HUES64 (cell line): Measurements from ENCODE around the gene ALOX12.
"Not testable (repeated sequence)": the region's sequence is repeated elsewhere in the genome, so short reads cannot be mapped to it uniquely, and the experiment has no call there.

Experiments
- H3K27ac ChIP-seq: 2 replicates; pipeline ENCODE4 v1.7.0; 2013; ENCODE audit warnings: low read depth, low read length, inconsistent platforms
- H3K27me3 ChIP-seq: 2 replicates; pipeline ENCODE4 v1.6.1; 2013; ENCODE audit warnings: mild to moderate bottlenecking, low read length; ENCODE audit not compliant: insufficient read depth
- H3K36me3 ChIP-seq: 2 replicates; pipeline ENCODE4 v1.6.1; 2013; ENCODE audit warnings: mild to moderate bottlenecking, low read length; ENCODE audit not compliant: insufficient read depth
- H3K4me1 ChIP-seq: 2 replicates; pipeline ENCODE4 v1.6.1; 2013; ENCODE audit warnings: mild to moderate bottlenecking, low read length, moderate library complexity; ENCODE audit not compliant: insufficient read depth
- H3K4me3 ChIP-seq: 2 replicates; pipeline ENCODE4 v1.5.1; 2013; ENCODE audit warnings: mild to moderate bottlenecking, low read length, moderate library complexity
- H3K9ac ChIP-seq: 2 replicates; pipeline ENCODE4 v1.6.1; 2013; ENCODE audit warnings: mild to moderate bottlenecking, low read depth, low read length
- H3K9me3 ChIP-seq: 2 replicates; pipeline ENCODE4 v1.6.1; 2013; ENCODE audit warnings: low read depth, low read length; ENCODE audit not compliant: insufficient read depth
- WGBS: fragments of 150-250, 120-280 bp; methylation state at CpG from one replicate; pipeline ENCODE4 v1.1.7; 2013; ENCODE audit warnings: missing lambda C conversion rate; 5-methylcytosine and 5-hydroxymethylcytosine counted together

The ALOX12 gene

GRCh38 chr17:7039832-7040231 lies 44.0 kb downstream of the ALOX12 start:
- Histone ChIP-seq H3K27ac (no peak overlapping the region), H3K27me3 (peaks cover 47% of the 10 kb centered on the region), H3K4me3 (no peak overlapping the region), H3K9me3 (no peaks in the 10 kb centered on the region), H3K9ac (no peak overlapping the region), H3K36me3 (no peaks in the 10 kb centered on the region), H3K4me1 (peaks cover 9% of the 10 kb centered on the region)
- WGBS: 89% methylated on average over 5 of the region's 5 CpGs

DNA sequence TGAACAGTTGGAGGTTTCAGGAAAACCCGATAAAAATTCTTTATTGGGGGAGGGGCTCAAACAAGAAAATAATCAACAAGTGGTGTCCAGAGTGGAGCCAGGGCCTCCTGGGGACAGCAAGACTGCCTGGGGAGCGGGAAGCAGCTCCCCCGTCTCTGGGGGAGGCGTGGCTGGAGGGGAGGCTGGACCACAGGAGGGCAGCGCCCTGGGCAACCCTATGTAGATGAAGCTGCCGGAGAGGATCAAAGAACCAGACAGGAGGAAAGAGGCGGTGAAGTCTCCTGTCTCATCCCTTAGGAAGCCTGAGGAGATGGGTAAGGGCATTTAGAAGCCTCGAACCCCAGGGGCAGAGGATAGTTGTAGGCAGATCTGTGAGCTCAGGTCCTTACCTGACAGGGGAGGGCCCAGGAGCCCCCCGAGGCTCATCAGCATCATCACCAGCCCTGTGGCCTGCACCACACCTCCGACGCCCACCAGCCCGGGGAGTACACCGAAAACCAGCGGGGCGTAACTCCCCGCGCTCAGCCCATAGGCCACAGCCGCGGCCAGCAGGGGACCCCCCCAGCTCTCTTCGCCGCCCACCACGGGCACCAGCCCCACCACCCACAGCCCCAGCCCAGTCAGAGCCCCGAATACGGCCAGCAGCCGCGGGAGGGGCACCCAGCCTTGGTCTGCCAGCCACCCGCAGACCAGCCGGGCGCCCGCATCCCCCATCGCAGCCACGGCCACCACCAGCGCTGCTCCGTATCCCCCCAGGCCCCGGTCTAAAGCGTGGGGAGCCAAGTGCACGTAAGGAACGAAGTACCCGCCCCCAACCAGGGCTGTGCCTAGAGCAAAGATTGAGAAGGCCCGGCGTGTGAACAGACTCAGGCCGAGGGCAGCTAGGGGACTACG lies 46.0 kb downstream of the ALOX12 start:
- no peaks in the 10 kb centered on the region for H3K36me3 ChIP-seq
- H3K9ac ChIP-seq: no peak overlapping the region
- H3K4me3 ChIP-seq: peak overlapping the region; percentile 52
- H3K9me3 ChIP-seq: no peaks in the 10 kb centered on the region
- peaks cover 59% of the 10 kb centered on the region for H3K27me3 ChIP-seq
- WGBS: 6% methylated on average over 43 of the region's 43 CpGs
- no peak overlapping the region for H3K27ac ChIP-seq
- H3K4me1 ChIP-seq: peaks cover 8% of the 10 kb centered on the region

- H3K36me3 ChIP-seq: no peaks in the 10 kb centered on the region
- peaks cover 8% of the 10 kb centered on the region; the same call in 1 of the 2 replicates for H3K4me1 ChIP-seq
- H3K27me3 ChIP-seq: peaks cover 62% of the 10 kb centered on the region
- H3K4me3 ChIP-seq: peak overlapping the region; percentile 52
- no peak overlapping the region for H3K27ac ChIP-seq
- WGBS: 3% methylated on average over 53 of the region's 53 CpGs
- H3K9ac ChIP-seq: no peak overlapping the region
- H3K9me3 ChIP-seq: no peaks in the 10 kb centered on the region
Measured at GRCh38 chr17:7042501-7043181, 46.8 kb downstream of the ALOX12 start.

DNA sequence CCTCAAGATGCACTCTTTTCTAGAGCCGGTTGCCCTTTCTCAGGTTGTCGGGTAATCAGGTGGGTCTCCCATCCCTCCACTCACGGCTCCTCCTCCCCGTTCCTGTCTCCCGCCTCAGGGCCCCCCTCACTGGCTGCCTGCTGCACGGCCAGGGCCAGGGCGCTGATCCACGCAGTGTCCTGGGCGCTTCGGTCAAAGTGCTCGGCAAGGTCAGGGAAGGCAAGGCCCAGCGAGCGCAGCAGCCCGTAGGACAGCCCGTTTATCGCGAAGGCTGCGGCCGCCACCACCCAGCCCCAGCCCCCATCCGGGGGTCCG lies 47.3 kb downstream of the ALOX12 start:
- WGBS: 3% methylated on average over 21 of the region's 21 CpGs
- H3K4me1 ChIP-seq: peaks cover 8% of the 10 kb centered on the region; the same call in 1 of the 2 replicates
- H3K36me3 ChIP-seq: no peaks in the 10 kb centered on the region
- H3K27ac ChIP-seq: no peak overlapping the region
- H3K4me3 ChIP-seq: peak overlapping the region; percentile 52
- no peaks in the 10 kb centered on the region for H3K9me3 ChIP-seq
- H3K9ac ChIP-seq: no peak overlapping the region
- H3K27me3 ChIP-seq: peaks cover 62% of the 10 kb centered on the region

- H3K4me1 ChIP-seq: peaks cover 8% of the 10 kb centered on the region; the same call in 1 of the 2 replicates
- 2% methylated on average over 51 of the region's 58 CpGs for WGBS
- no peaks in the 10 kb centered on the region for H3K36me3 ChIP-seq
- peaks cover 62% of the 10 kb centered on the region for H3K27me3 ChIP-seq
- no peaks in the 10 kb centered on the region for H3K9me3 ChIP-seq
- H3K4me3 ChIP-seq: peak within 1 kb of the TSS; percentile 52
- peak within 1 kb of the TSS; percentile 12; the same call in 1 of the 2 replicates for H3K9ac ChIP-seq
- H3K27ac ChIP-seq: no peak within 1 kb of the TSS
Measured at GRCh38 chr17:7043497-7044198, 47.8 kb downstream of the ALOX12 start, which contains the start of gene SLC16A11. SLC16A11 (minus strand) TSS chr17:7044092; CDS start chr17:7043513, 579 bp downstream.

DNA sequence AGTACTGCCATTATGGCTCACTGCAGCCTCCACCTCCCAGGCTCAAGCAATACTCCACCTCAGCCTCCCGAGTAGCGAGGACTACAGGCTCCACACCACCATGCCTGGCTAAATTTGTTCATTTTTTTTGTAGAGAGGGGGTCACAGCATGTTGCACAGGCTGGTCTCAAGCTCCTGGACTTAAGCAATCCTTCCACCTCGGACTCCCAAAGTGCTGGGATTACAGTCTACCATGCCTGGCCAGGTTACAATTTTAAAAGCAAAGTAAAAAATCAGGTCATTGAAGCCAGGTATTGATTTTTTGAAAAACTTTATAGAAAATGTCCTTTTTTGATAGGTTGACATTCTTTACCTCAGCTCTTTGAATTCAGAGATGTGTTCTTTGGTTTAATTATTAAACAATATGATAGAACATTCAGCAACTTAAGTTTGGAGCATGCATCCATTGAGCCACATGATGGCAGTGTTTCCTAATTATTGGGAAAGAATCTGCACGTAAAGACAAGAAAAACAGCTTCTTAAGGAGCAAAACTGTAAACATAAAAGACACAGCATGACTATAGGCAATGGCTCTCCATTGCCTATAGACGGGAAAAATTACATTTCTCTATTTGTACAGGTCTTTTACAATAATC lies 49.8 kb downstream of the ALOX12 start:
- no peak overlapping the region for H3K27ac ChIP-seq
- H3K4me3 ChIP-seq: peak overlapping the region; percentile 53
- H3K4me1 ChIP-seq: peaks cover 8% of the 10 kb centered on the region; the same call in 1 of the 2 replicates
- H3K9ac ChIP-seq: no peak overlapping the region
- H3K27me3 ChIP-seq: peaks cover 62% of the 10 kb centered on the region
- H3K9me3 ChIP-seq: no peaks in the 10 kb centered on the region
- no peaks in the 10 kb centered on the region for H3K36me3 ChIP-seq
- WGBS: 31% methylated on average over 4 of the region's 5 CpGs

GRCh38 chr17:7046127-7046724 lies 50.4 kb downstream of the ALOX12 start:
- H3K4me3 ChIP-seq: peak overlapping the region; percentile 53

GRCh38 chr17:7046725-7047397 lies 51.0 kb downstream of the ALOX12 start:
- WGBS: 16% methylated on average over 26 of the region's 26 CpGs
- H3K4me1 ChIP-seq: not testable (repeated sequence)

More at GRCh38 chr17:7046127-7046724, 50.4 kb downstream of the ALOX12 start:
- Histone ChIP-seq H3K36me3 (no peaks in the 10 kb centered on the region), H3K27me3 (peaks cover 63% of the 10 kb centered on the region), H3K27ac (no peak overlapping the region), H3K9ac (no peak overlapping the region), H3K9me3 (no peaks in the 10 kb centered on the region), H3K4me1 (peaks cover 8% of the 10 kb centered on the region; the same call in 1 of the 2 replicates)
- 4% methylated on average over 15 of the region's 15 CpGs for WGBS

GRCh38 chr17:7047566-7047965 lies 51.7 kb downstream of the ALOX12 start:
- 94% methylated on average over 2 of the region's 6 CpGs for WGBS
- H3K4me3 ChIP-seq: no peak overlapping the region

More at GRCh38 chr17:7046725-7047397, 51.0 kb downstream of the ALOX12 start:
- H3K27ac ChIP-seq, H3K9me3 ChIP-seq, H3K9ac ChIP-seq, H3K36me3 ChIP-seq: not testable (repeated sequence)
- Histone ChIP-seq H3K27me3 (peaks cover 57% of the 10 kb centered on the region), H3K4me3 (peak overlapping the region; percentile 53)

DNA sequence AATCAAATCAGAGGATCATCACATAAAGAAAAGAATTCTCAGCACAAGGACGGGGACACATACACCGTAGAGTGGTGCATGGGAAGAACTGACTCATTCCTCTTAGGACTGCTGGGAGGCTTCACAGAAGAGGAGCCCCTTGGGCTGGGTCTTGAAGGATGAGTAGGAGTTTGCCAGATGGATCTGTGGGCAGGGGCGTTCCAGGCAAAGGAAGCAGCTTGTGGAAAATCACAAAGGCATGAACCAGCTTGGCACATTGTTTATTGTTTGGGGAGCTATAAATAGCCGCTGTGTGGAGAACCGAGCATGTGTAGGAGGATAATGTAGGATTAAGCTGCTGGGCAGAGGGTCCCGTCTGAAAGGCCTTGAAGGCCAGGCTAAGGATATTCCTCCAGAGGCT lies 53.1 kb downstream of the ALOX12 start:
- Histone ChIP-seq H3K9me3 (no peaks in the 10 kb centered on the region), H3K27me3 (peaks cover 40% of the 10 kb centered on the region), H3K4me1 (peaks cover 4% of the 10 kb centered on the region; the same call in 1 of the 2 replicates), H3K36me3 (no peaks in the 10 kb centered on the region), H3K4me3 (no peak overlapping the region), H3K9ac (no peak overlapping the region), H3K27ac (no peak overlapping the region)
- 81% methylated on average over 6 of the region's 6 CpGs for WGBS

More at GRCh38 chr17:7047566-7047965, 51.7 kb downstream of the ALOX12 start:
- H3K9me3 ChIP-seq: no peaks in the 10 kb centered on the region
- no peaks in the 10 kb centered on the region for H3K36me3 ChIP-seq
- no peak overlapping the region for H3K27ac ChIP-seq
- H3K4me1 ChIP-seq: peaks cover 4% of the 10 kb centered on the region; the same call in 1 of the 2 replicates
- no peak overlapping the region for H3K9ac ChIP-seq
- peaks cover 50% of the 10 kb centered on the region for H3K27me3 ChIP-seq
